ENCODE data around the gene ATAD1. TPM values are rescaled to one million over a fixed set of nuclear protein-coding genes. Genes with fewer than 3 reads are reported as not detected.
"Not testable (repeated sequence)": the region's sequence is repeated elsewhere in the genome, so short reads cannot be mapped to it uniquely, and the experiment has no call there.

Gene ATAD1
- total RNA-seq, 1 experiment from 2014 or later: 46.7 TPM

- Mint-ChIP-seq H3K36me3 (no peaks in the 10 kb centered on the region), H3K4me3 (no peak overlapping the region), H3K9me3 (peaks cover 3% of the 10 kb centered on the region; the same call in 1 of the 2 replicates), H3K4me1 (no peaks in the 10 kb centered on the region), H3K27me3 (ENCODE audit: low read depth) (no peaks in the 10 kb centered on the region; the same call in 1 of the 2 replicates), H3K27ac (no peak overlapping the region)
- POLR2A ChIA-PET: interaction anchor here (0.5 to 1.1 kb wide), 2 partner anchors 9 to 173 kb away, joined by 3 read pairs; no protein-coding TSS in a partner anchor
- ATAC-seq: no peak
- DNase-seq (ENCODE audit: low spot score): no peak
- CTCF ChIA-PET: no interaction called here
- TF ChIP-seq, protein P1, sequence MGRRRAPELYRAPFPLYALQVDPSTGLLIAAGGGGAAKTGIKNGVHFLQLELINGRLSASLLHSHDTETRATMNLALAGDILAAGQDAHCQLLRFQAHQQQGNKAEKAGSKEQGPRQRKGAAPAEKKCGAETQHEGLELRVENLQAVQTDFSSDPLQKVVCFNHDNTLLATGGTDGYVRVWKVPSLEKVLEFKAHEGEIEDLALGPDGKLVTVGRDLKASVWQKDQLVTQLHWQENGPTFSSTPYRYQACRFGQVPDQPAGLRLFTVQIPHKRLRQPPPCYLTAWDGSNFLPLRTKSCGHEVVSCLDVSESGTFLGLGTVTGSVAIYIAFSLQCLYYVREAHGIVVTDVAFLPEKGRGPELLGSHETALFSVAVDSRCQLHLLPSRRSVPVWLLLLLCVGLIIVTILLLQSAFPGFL (CRISPR knock-in tag; IDR thresholded peaks at IDR 0.05; ENCODE audit: borderline replicate concordance): no peak
- TF ChIP-seq, protein P2, sequence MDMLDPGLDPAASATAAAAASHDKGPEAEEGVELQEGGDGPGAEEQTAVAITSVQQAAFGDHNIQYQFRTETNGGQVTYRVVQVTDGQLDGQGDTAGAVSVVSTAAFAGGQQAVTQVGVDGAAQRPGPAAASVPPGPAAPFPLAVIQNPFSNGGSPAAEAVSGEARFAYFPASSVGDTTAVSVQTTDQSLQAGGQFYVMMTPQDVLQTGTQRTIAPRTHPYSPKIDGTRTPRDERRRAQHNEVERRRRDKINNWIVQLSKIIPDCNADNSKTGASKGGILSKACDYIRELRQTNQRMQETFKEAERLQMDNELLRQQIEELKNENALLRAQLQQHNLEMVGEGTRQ (CRISPR knock-in tag; IDR thresholded peaks at IDR 0.05): no peak
- TF ChIP-seq ZNF425 (CRISPR knock-in tag; conservative IDR thresholded peaks at IDR 0.05): no peak
- TF ChIP-seq CDX4 (CRISPR knock-in tag; IDR thresholded peaks at IDR 0.05; ENCODE audit: borderline replicate concordance): no peak
- no peak for TF ChIP-seq HMGA2 (CRISPR knock-in tag; IDR thresholded peaks at IDR 0.05)
- TF ChIP-seq, protein P3, sequence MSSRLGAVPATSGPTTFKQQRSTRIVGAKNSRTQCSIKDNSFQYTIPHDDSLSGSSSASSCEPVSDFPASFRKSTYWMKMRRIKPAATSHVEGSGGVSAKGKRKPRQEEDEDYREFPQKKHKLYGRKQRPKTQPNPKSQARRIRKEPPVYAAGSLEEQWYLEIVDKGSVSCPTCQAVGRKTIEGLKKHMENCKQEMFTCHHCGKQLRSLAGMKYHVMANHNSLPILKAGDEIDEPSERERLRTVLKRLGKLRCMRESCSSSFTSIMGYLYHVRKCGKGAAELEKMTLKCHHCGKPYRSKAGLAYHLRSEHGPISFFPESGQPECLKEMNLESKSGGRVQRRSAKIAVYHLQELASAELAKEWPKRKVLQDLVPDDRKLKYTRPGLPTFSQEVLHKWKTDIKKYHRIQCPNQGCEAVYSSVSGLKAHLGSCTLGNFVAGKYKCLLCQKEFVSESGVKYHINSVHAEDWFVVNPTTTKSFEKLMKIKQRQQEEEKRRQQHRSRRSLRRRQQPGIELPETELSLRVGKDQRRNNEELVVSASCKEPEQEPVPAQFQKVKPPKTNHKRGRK (CRISPR knock-in tag; IDR thresholded peaks at IDR 0.05; ENCODE audit: borderline replicate concordance): no peak
These were observed 12.1 kb upstream of the ATAD1 start for GRCh38 chr10:87829986-87830729.

DNA sequence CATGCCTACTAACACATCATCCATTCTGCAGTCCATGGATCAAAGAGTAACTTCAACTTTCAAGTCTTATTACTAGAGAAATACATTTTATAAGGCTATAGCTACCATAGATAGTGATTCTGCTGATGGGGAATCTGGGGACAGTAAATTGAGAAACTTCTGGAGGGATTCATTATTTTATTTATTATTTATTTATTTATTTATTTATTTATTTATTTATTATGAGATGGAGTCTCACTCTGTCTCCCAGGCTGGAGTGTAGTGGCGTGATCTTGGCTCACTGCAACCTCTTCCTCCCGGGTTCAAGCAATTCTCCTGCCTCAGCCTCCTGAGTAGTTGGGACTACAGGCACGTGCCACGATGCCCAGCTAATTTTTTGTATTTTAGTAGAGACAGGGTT, 11.0 kb upstream of the ATAD1 start:
- H3K4me3 Mint-ChIP-seq; H3K27me3 Mint-ChIP-seq (ENCODE audit: low read depth); ATAC-seq; H3K36me3 Mint-ChIP-seq; DNase-seq (ENCODE audit: low spot score); H3K27ac Mint-ChIP-seq; H3K4me1 Mint-ChIP-seq; CTCF ChIA-PET; H3K9me3 Mint-ChIP-seq: not testable (repeated sequence)
- POLR2A ChIA-PET: interaction anchor here (1.6 kb wide), 1 partner anchor 10 kb away, joined by 5 read pairs; the partner anchor contains the start of gene ATAD1

GRCh38 chr10:87827681-87828080, 9.7 kb upstream of the ATAD1 start:
- DNase-seq (ENCODE audit: low spot score) (no peak), ATAC-seq (no peak)
- ChIA-PET CTCF (interaction anchor here (0.7 kb wide), 1 partner anchor 9 kb away, joined by 3 read pairs; the partner anchor contains the start of gene ATAD1), POLR2A (interaction anchor here (1.6 kb wide), 1 partner anchor 9 kb away, joined by 5 read pairs; the partner anchor contains the start of gene ATAD1)
- peaks cover 3% of the 10 kb centered on the region; the same call in 1 of the 2 replicates for H3K9me3 Mint-ChIP-seq
- H3K27ac Mint-ChIP-seq: no peak overlapping the region
- no peaks in the 10 kb centered on the region for H3K36me3 Mint-ChIP-seq
- no peaks in the 10 kb centered on the region; the same call in 1 of the 2 replicates for H3K27me3 Mint-ChIP-seq (ENCODE audit: low read depth)
- no peaks in the 10 kb centered on the region for H3K4me1 Mint-ChIP-seq
- no peak overlapping the region for H3K4me3 Mint-ChIP-seq
- TF ChIP-seq NR1H2 (CRISPR knock-in tag; IDR thresholded peaks at IDR 0.05): no peak
- TF ChIP-seq, protein P4, sequence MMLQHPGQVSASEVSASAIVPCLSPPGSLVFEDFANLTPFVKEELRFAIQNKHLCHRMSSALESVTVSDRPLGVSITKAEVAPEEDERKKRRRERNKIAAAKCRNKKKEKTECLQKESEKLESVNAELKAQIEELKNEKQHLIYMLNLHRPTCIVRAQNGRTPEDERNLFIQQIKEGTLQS (CRISPR knock-in tag; conservative IDR thresholded peaks at IDR 0.05): no peak
- TF ChIP-seq, protein P5, sequence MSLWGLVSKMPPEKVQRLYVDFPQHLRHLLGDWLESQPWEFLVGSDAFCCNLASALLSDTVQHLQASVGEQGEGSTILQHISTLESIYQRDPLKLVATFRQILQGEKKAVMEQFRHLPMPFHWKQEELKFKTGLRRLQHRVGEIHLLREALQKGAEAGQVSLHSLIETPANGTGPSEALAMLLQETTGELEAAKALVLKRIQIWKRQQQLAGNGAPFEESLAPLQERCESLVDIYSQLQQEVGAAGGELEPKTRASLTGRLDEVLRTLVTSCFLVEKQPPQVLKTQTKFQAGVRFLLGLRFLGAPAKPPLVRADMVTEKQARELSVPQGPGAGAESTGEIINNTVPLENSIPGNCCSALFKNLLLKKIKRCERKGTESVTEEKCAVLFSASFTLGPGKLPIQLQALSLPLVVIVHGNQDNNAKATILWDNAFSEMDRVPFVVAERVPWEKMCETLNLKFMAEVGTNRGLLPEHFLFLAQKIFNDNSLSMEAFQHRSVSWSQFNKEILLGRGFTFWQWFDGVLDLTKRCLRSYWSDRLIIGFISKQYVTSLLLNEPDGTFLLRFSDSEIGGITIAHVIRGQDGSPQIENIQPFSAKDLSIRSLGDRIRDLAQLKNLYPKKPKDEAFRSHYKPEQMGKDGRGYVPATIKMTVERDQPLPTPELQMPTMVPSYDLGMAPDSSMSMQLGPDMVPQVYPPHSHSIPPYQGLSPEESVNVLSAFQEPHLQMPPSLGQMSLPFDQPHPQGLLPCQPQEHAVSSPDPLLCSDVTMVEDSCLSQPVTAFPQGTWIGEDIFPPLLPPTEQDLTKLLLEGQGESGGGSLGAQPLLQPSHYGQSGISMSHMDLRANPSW (CRISPR knock-in tag; conservative IDR thresholded peaks at IDR 0.05; ENCODE audit: low read depth): no peak
- TF ChIP-seq, protein P6, sequence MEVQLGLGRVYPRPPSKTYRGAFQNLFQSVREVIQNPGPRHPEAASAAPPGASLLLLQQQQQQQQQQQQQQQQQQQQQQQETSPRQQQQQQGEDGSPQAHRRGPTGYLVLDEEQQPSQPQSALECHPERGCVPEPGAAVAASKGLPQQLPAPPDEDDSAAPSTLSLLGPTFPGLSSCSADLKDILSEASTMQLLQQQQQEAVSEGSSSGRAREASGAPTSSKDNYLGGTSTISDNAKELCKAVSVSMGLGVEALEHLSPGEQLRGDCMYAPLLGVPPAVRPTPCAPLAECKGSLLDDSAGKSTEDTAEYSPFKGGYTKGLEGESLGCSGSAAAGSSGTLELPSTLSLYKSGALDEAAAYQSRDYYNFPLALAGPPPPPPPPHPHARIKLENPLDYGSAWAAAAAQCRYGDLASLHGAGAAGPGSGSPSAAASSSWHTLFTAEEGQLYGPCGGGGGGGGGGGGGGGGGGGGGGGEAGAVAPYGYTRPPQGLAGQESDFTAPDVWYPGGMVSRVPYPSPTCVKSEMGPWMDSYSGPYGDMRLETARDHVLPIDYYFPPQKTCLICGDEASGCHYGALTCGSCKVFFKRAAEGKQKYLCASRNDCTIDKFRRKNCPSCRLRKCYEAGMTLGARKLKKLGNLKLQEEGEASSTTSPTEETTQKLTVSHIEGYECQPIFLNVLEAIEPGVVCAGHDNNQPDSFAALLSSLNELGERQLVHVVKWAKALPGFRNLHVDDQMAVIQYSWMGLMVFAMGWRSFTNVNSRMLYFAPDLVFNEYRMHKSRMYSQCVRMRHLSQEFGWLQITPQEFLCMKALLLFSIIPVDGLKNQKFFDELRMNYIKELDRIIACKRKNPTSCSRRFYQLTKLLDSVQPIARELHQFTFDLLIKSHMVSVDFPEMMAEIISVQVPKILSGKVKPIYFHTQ (CRISPR knock-in tag; IDR thresholded peaks at IDR 0.05): no peak
- no peak for TF ChIP-seq NR3C1 (CRISPR knock-in tag; conservative IDR thresholded peaks at IDR 0.05; ENCODE audit: low read depth)
- TF ChIP-seq MXD4 (CRISPR knock-in tag; IDR thresholded peaks at IDR 0.05; ENCODE audit: borderline replicate concordance): no peak
- TF ChIP-seq, protein P7, sequence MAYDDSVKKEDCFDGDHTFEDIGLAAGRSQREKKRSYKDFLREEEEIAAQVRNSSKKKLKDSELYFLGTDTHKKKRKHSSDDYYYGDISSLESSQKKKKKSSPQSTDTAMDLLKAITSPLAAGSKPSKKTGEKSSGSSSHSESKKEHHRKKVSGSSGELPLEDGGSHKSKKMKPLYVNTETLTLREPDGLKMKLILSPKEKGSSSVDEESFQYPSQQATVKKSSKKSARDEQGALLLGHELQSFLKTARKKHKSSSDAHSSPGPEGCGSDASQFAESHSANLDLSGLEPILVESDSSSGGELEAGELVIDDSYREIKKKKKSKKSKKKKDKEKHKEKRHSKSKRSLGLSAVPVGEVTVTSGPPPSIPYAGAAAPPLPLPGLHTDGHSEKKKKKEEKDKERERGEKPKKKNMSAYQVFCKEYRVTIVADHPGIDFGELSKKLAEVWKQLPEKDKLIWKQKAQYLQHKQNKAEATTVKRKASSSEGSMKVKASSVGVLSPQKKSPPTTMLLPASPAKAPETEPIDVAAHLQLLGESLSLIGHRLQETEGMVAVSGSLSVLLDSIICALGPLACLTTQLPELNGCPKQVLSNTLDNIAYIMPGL (CRISPR knock-in tag; IDR thresholded peaks at IDR 0.05): no peak

Data from WTC11 (cell line).